H9 (cell line): Measurements from ENCODE around the gene GFOD2. TPM values are rescaled to one million over a fixed set of nuclear protein-coding genes. Genes with fewer than 3 reads are reported as not detected.

ENCODE experiments used
- DNase-seq: peaks from one replicate; pipeline ENCODE4 v3.0.0-alpha.2; 2017
- H2AFZ ChIP-seq: one replicate; pipeline ENCODE4 v1.6.1; 2013; ENCODE audit warnings: mild to moderate bottlenecking, low read length, control low read depth, moderate library complexity
- H2AK5ac ChIP-seq: 2 replicates; pipeline ENCODE4 v1.6.1; 2013; ENCODE audit warnings: low read length, control low read depth, mixed read lengths; ENCODE audit not compliant: insufficient read length
- H2BK120ac ChIP-seq: one replicate; pipeline ENCODE4 v1.6.1; 2013; ENCODE audit warnings: low read depth, mild to moderate bottlenecking, low read length, control low read depth, inconsistent platforms; ENCODE audit not compliant: poor library complexity, severe bottlenecking
- H2BK12ac ChIP-seq: 2 replicates; pipeline ENCODE4 v1.6.1; 2013; ENCODE audit warnings: low read length, control low read depth, mixed read lengths, low read depth; ENCODE audit not compliant: insufficient read length
- H2BK15ac ChIP-seq: 2 replicates; pipeline ENCODE4 v1.6.1; 2013; ENCODE audit warnings: low read depth, low read length, control low read depth
- H2BK20ac ChIP-seq: one replicate; pipeline ENCODE4 v1.6.1; 2013; ENCODE audit warnings: low read depth, mild to moderate bottlenecking, low read length, control low read depth, inconsistent platforms; ENCODE audit not compliant: poor library complexity, severe bottlenecking
- H2BK5ac ChIP-seq: 2 replicates; pipeline ENCODE4 v1.6.1; 2013; ENCODE audit warnings: low read length, control low read depth, mixed read lengths; ENCODE audit not compliant: insufficient read length
- H3K14ac ChIP-seq: 2 replicates; pipeline ENCODE4 v1.6.1; 2013; ENCODE audit warnings: low read length, control low read depth; ENCODE audit not compliant: insufficient read depth
- H3K18ac ChIP-seq: 2 replicates; pipeline ENCODE4 v1.6.1; 2013; ENCODE audit warnings: low read depth, mild to moderate bottlenecking, mixed read lengths, low read length, control low read depth; ENCODE audit not compliant: insufficient read length
- H3K23ac ChIP-seq: 2 replicates; pipeline ENCODE4 v1.6.1; 2013; ENCODE audit warnings: low read length, control low read depth, mixed read lengths, low read depth; ENCODE audit not compliant: insufficient read length
- H3K23me2 ChIP-seq: 2 replicates; pipeline ENCODE4 v1.6.1; 2013; ENCODE audit warnings: low read depth, mild to moderate bottlenecking, mixed read lengths, low read length, control low read depth; ENCODE audit not compliant: insufficient read length, poor library complexity, severe bottlenecking
- H3K27ac ChIP-seq: 2 replicates; pipeline ENCODE4 v1.5.1; 2013; ENCODE audit warnings: low read length, control low read depth, mixed read lengths, low read depth; ENCODE audit not compliant: insufficient read length
- H3K27me3 ChIP-seq: 2 replicates; pipeline ENCODE4 v1.6.1; 2013; ENCODE audit warnings: low read length, control low read depth, inconsistent platforms; ENCODE audit not compliant: insufficient read depth
- H3K4ac ChIP-seq: 2 replicates; pipeline ENCODE4 v1.6.1; 2013; ENCODE audit warnings: low read depth, mild to moderate bottlenecking, control low read depth, inconsistent platforms, low read length, moderate library complexity
- H3K4me1 ChIP-seq: 2 replicates; pipeline ENCODE4 v1.6.1; 2013; ENCODE audit warnings: low read length, control low read depth, inconsistent platforms; ENCODE audit not compliant: insufficient read depth
- H3K4me2 ChIP-seq: 2 replicates; pipeline ENCODE4 v1.6.1; 2013; ENCODE audit warnings: low read length, control low read depth, mixed read lengths; ENCODE audit not compliant: insufficient read length, insufficient read depth
- H3K56ac ChIP-seq: 2 replicates; pipeline ENCODE4 v1.6.1; 2013; ENCODE audit warnings: low read depth, mild to moderate bottlenecking, mixed read lengths, low read length, control low read depth; ENCODE audit not compliant: insufficient read length
- H3K79me1 ChIP-seq: 2 replicates; pipeline ENCODE4 v1.6.1; 2013; ENCODE audit warnings: low read depth, mild to moderate bottlenecking, moderate library complexity, low read length, control low read depth, inconsistent platforms; ENCODE audit not compliant: insufficient read depth, poor library complexity, severe bottlenecking
- H3K79me2 ChIP-seq: 2 replicates; pipeline ENCODE4 v1.6.1; 2013; ENCODE audit warnings: low read length, control low read depth, inconsistent platforms; ENCODE audit not compliant: insufficient read depth
- H3K9ac ChIP-seq: 2 replicates; pipeline ENCODE4 v1.6.1; 2013; ENCODE audit warnings: low read length, control low read depth, mixed read lengths; ENCODE audit not compliant: insufficient read length; ENCODE audit errors: extremely low read depth
- H3K9me3 ChIP-seq: one replicate; pipeline ENCODE4 v1.6.1; 2013; ENCODE audit warnings: low read depth, low read length, inconsistent platforms; ENCODE audit not compliant: control insufficient read depth
- H3T11ph ChIP-seq: one replicate; pipeline ENCODE4 v1.6.1; 2013; ENCODE audit warnings: mild to moderate bottlenecking, low read length, control low read depth, inconsistent platforms
- H4K20me1 ChIP-seq: one replicate; pipeline ENCODE4 v1.6.1; 2013; ENCODE audit not compliant: control insufficient read depth, insufficient read length, insufficient read depth
- H4K5ac ChIP-seq: 2 replicates; pipeline ENCODE4 v1.6.1; 2013; ENCODE audit warnings: low read depth, mild to moderate bottlenecking, mixed read lengths, low read length, control low read depth; ENCODE audit not compliant: insufficient read length
- H4K8ac ChIP-seq: replicated peaks from 2 replicates; pipeline ENCODE4 v1.6.1; 2013; ENCODE audit warnings: low read length, control low read depth, mixed read lengths, low read depth; ENCODE audit not compliant: insufficient read length
- H4K91ac ChIP-seq: 2 replicates; pipeline ENCODE4 v1.6.1; 2013; ENCODE audit warnings: low read depth, mild to moderate bottlenecking, moderate library complexity, mixed read lengths, low read length, control low read depth; ENCODE audit not compliant: insufficient read length
- H3K27ac Mint-ChIP-seq, 3 experiments: 2 replicates in 2 of 3; 3 replicates in 1 of 3; pipeline ENCODE4 v1.8.0; 2020 to 2021; ENCODE audit warnings: mixed read lengths in 3 of 3, mild to moderate bottlenecking in 1 of 3, moderate library complexity in 1 of 3
- H3K27me3 Mint-ChIP-seq: 2 replicates; pipeline ENCODE4 v1.8.0; 2021; ENCODE audit warnings: low read depth, mild to moderate bottlenecking, moderate library complexity, mixed read lengths
- H3K36me3 Mint-ChIP-seq, 3 experiments: 2 replicates in 2 of 3; 3 replicates in 1 of 3; pipeline ENCODE4 v1.8.0; 2020 to 2021; ENCODE audit warnings: low read depth in 3 of 3, mixed read lengths in 3 of 3; ENCODE audit not compliant: insufficient read depth in 1 of 3
- H3K4me1 Mint-ChIP-seq, 2 experiments: 2 replicates each; pipeline ENCODE4 v1.8.0; 2020; ENCODE audit warnings: mixed read lengths in 2 of 2
- H3K4me3 Mint-ChIP-seq, 2 experiments: 2 replicates in 1 of 2; 3 replicates in 1 of 2; pipeline ENCODE4 v1.8.0; 2020 to 2021; ENCODE audit warnings: mild to moderate bottlenecking in 2 of 2, mixed read lengths in 2 of 2, moderate library complexity in 1 of 2
- H3K9me3 Mint-ChIP-seq, 2 experiments: 2 replicates in 1 of 2; 3 replicates in 1 of 2; pipeline ENCODE4 v1.8.0; 2020; ENCODE audit warnings: mild to moderate bottlenecking in 2 of 2, mixed read lengths in 2 of 2, moderate library complexity in 1 of 2
- WGBS: extraction: QIAGEN DNeasy Blood & Tissue Kit; methylation state at CpG from one replicate; pipeline ENCODE4 v1.1.7; 2013; ENCODE audit warnings: missing lambda C conversion rate, low lambda C conversion rate, mixed read lengths; ENCODE audit not compliant: insufficient read length; ENCODE audit errors: extremely low coverage; 5-methylcytosine and 5-hydroxymethylcytosine counted together
- total RNA-seq: library from RNA; stranded (reverse); gene quantifications from 2 replicates; pipeline ENCODE4 v1.2.1, GENCODE V29; 2021
- TF ChIP-seq, protein P1 (sequence below): fragments of 200-600 bp; sonication (generic); conservative IDR thresholded peaks from 3 replicates; pipeline ENCODE4 v1.8.0; 2021; ENCODE audit warnings: antibody characterized with exemption, mild to moderate bottlenecking

The GFOD2 gene
- total RNA-seq, 1 experiment from 2014 or later = 21.8 TPM

DNA sequence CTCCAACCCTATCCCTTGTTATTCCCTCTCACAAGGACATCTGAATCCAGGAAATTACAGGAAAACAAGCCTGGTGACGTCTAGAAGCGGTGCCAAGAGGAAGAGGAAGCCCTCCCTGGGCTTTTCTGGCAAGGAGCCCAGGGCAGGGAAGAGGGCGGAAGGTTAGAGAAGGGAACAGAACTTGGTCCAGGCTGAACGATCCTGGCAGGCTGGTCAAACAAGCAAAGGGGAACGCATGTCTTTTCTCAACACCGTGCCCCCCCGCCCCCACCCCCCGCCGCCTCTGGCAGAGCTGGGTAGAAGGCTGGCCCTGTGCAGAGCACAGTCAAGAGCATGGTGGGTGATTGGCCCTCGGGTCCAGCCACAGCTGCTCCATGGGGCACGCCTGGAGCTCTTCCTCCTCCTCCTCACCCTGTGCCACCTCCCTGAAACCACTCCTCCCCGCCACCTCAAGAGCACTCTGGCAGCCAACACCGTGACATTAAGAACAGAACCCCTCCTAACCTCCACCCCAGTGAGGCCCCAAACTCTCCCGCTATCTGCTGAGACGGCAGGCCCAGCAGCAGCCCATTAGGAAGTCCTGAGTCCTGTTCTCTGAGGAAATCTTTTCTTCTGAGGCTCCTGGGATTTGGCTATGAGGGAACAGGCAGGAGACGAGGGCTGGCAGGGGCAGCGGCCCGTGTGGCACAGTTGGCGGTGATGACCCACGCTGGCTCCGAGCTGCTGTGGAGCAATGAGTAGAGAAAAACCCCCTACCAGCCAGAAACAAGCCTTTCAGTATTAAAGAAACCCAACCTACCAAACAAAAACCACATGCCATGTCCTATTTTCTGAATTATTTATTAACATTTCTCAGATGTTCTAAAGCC lies 45.2 kb downstream of the GFOD2 start:
- Histone ChIP-seq H3K56ac (no peak overlapping the region), H3K14ac (no peak overlapping the region), H3K79me2 (no peaks in the 10 kb centered on the region), H2BK5ac (no peak overlapping the region), H4K91ac (no peak overlapping the region), H4K20me1 (peaks cover 3% of the 10 kb centered on the region), H2AK5ac (no peak overlapping the region), H4K5ac (no peak overlapping the region), H3K4me2 (no peak overlapping the region), H3K9ac (no peak overlapping the region), H3K23me2 (no peaks in the 10 kb centered on the region), H2BK15ac (no peak overlapping the region), H3K23ac (no peak overlapping the region), H2BK20ac (no peak overlapping the region), H3K79me1 (no peaks in the 10 kb centered on the region), H3K27me3 (no peaks in the 10 kb centered on the region), H4K8ac (no peak overlapping the region), H3K4me1 (no peaks in the 10 kb centered on the region), H3K9me3 (no peaks in the 10 kb centered on the region), H2AFZ (no peak overlapping the region), H2BK120ac (no peak overlapping the region), H3K18ac (no peak overlapping the region), H3T11ph (no peak overlapping the region), H3K4ac (no peak overlapping the region), H3K27ac (no peak overlapping the region), H2BK12ac (no peak overlapping the region)
- no peak for DNase-seq
- TF ChIP-seq, protein P1, sequence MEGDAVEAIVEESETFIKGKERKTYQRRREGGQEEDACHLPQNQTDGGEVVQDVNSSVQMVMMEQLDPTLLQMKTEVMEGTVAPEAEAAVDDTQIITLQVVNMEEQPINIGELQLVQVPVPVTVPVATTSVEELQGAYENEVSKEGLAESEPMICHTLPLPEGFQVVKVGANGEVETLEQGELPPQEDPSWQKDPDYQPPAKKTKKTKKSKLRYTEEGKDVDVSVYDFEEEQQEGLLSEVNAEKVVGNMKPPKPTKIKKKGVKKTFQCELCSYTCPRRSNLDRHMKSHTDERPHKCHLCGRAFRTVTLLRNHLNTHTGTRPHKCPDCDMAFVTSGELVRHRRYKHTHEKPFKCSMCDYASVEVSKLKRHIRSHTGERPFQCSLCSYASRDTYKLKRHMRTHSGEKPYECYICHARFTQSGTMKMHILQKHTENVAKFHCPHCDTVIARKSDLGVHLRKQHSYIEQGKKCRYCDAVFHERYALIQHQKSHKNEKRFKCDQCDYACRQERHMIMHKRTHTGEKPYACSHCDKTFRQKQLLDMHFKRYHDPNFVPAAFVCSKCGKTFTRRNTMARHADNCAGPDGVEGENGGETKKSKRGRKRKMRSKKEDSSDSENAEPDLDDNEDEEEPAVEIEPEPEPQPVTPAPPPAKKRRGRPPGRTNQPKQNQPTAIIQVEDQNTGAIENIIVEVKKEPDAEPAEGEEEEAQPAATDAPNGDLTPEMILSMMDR = no peak
- WGBS = no CpG with 5 or more reads among the region's 21 CpGs
- H3K36me3 Mint-ChIP-seq = peaks cover 0 to 4% (median 2%) of the 10 kb centered on the region in 3 experiments; a peak in 3 of 7 replicates
- H3K9me3 Mint-ChIP-seq = no peaks in the 10 kb centered on the region
- no peaks in the 10 kb centered on the region for H3K27me3 Mint-ChIP-seq
- peak overlapping the region; percentile 30 to 88 (median 57); a peak in 4 of 7 replicates for H3K27ac Mint-ChIP-seq
- H3K4me3 Mint-ChIP-seq = no peak overlapping the region; a peak in 1 of 5 replicates
- H3K4me1 Mint-ChIP-seq = 0 out of 4 replicates have a peak, but pooled peaks cover 0 to 2% of the 10 kb centered on the region in 2 experiments
